Astrocyte (in vitro differentiated cells and primary cell): ENCODE measurements around the gene NCR2.

ENCODE experiments used
- EZH2 ChIP-seq: IDR thresholded peaks from 2 replicates; pipeline ENCODE4 v1.6.1; 2012; ENCODE audit warnings: mild to moderate bottlenecking, low read length, inconsistent platforms; ENCODE audit not compliant: insufficient read depth
- TF ChIP-seq, protein P1 (sequence below): IDR thresholded peaks from 2 replicates; pipeline ENCODE4 v1.5.1; 2011; ENCODE audit warnings: low read depth, mild to moderate bottlenecking, inconsistent platforms, low read length, moderate library complexity; ENCODE audit not compliant: insufficient read depth

- no peak for TF ChIP-seq EZH2
- TF ChIP-seq, protein P1, sequence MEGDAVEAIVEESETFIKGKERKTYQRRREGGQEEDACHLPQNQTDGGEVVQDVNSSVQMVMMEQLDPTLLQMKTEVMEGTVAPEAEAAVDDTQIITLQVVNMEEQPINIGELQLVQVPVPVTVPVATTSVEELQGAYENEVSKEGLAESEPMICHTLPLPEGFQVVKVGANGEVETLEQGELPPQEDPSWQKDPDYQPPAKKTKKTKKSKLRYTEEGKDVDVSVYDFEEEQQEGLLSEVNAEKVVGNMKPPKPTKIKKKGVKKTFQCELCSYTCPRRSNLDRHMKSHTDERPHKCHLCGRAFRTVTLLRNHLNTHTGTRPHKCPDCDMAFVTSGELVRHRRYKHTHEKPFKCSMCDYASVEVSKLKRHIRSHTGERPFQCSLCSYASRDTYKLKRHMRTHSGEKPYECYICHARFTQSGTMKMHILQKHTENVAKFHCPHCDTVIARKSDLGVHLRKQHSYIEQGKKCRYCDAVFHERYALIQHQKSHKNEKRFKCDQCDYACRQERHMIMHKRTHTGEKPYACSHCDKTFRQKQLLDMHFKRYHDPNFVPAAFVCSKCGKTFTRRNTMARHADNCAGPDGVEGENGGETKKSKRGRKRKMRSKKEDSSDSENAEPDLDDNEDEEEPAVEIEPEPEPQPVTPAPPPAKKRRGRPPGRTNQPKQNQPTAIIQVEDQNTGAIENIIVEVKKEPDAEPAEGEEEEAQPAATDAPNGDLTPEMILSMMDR = no peak
Measured at GRCh38 chr6:41332842-41333736, 2.3 kb upstream of the NCR2 start.
